HG02884 (cell line): ENCODE measurements around the gene BLNK.

ENCODE experiments used
- ATAC-seq: cut with Tn5 transposase; IDR thresholded peaks from one replicate; pipeline ENCODE4 v1.9.1; 2021; ENCODE audit warnings: mild to moderate bottlenecking, moderate library complexity; ENCODE audit not compliant: unreplicated experiment

The BLNK gene

GRCh38 chr10:96153070-96153469 is 118.3 kb downstream of the BLNK start:
- no peak for ATAC-seq

- no peak for ATAC-seq
Measured at GRCh38 chr10:96152437-96152836, 118.9 kb downstream of the BLNK start.
